GM19467 (cell line): ENCODE measurements around the gene ERCC1.
"Not testable (repeated sequence)": the region's sequence is repeated elsewhere in the genome, so short reads cannot be mapped to it uniquely, and the experiment has no call there.

ENCODE experiments used
- ATAC-seq: cut with Tn5 transposase; IDR thresholded peaks from one replicate; pipeline ENCODE4 v1.9.1; 2021; ENCODE audit warnings: mild to moderate bottlenecking, moderate library complexity; ENCODE audit not compliant: unreplicated experiment

ERCC1 gene

DNA sequence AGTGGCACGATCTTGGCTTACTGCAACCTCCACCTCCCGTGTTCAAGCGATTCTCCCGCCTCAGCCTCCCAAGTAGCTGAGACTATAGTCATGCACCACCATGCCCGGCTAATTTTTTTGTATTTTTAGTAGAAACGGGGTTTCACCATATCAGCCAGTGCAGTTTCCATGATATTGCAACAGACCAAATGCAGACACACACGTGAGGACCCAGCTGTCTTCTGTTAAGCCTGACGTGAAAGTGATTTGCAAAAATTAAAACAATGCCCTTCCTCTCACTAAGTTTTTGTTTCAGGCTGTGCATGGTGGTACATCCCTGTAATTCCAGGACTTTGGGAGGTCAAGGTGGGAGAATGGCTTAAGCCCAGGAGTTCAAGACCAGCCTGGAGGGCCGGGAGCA, 7.3 kb upstream of the ERCC1 start:
- not testable (repeated sequence) for ATAC-seq

DNA sequence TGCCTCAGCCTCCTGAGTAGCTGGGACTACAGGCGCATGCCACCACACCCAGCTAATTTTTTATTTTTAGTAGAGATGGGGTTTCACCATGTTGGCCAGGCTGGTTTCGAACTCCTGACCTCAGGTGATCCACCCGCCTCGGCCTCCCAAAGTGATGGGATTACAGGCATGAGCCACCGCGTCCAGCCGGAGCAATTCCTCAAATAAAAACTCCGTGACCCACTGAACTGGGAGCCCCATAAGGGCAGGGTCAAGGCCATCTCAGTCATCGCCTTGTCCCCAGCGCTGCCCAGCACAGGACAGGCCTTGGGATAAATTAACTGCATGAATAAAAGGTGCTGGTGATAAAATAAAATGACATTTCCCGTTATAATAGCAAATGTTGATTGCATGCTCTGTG, 6.2 kb upstream of the ERCC1 start:
- ATAC-seq, result not testable (repeated sequence)

DNA sequence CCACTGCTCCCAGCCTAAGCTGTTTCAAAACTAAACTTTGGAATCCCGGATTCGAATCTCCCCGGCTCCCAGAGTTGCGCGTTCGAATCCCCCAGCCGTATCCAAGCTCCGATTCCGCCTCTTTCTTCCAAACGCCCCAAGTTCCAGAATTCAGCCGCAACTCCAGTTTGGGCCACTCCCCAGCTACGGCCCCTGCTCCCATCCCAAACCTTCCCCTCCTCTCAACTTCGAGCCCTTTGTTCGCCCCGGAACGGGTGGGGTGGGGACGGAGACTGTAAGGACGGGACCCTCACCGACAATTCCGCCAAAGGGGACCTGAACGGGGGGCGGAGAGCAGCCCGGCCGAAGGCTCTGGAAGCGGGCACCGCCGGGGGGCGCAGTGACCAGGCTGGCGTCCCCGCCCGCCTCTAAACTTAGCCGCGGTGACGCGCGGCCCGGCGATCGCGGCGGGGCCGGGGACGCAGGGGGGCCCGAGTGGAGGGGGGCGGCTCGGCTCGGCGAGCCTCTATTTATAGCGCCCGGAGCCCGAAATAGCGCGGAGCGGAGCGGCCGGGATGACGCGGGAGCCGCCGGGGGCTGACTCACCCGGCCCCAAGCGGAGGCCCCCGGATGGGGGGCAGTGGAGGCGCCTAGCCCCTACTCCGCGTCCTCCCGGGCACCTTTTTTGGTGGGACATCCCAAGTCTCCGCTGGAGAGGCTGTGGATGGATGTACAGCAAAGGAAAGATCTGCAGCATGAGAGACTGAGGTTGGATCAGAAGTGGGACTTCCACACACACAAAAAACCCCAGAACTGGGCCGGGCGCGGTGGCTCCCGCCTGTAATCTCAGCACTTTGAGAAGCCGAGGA, 4.9 kb upstream of the ERCC1 start:
- no peak for ATAC-seq

DNA sequence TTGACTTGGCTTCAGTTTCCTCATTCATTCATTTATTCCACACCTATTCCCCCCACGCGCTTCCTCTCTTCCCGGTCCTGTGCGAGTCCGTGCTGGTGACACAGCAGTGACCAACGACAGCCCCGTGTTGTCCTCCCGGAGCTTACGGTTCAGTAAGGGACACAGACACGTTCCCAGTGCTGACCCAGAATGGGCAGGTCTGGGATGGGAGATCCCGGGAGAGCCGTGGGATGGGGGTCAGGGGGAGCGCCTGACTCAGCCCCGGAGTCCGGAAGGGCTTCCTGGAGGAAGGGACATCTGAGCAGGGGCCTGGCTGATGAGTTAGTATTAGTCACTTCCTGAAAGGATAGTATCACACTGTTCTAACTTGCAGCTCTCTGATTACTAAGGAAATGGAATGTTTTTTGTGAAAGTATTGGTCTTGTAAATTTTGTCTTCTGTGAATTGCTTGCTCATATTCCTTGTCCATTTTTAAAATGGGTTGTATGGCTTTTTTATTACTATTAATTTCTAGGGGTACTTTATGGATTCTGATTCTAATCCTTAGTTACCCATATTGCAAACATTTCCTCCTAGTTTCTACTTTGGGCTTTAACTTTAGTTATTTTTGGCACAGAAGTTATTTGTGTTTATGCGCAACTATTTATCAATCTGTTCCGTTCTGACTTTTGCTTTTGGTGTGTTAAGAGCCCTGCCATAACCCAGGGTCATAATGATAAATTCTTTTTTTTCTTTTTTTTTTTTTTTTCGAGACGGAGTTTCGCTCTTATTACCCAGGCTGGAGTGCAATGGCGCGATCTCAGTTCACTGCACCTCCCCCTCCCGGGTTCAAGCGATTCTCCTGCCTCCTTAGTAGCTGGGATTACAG, 708 bp upstream of the ERCC1 start:
- no peak for ATAC-seq

DNA sequence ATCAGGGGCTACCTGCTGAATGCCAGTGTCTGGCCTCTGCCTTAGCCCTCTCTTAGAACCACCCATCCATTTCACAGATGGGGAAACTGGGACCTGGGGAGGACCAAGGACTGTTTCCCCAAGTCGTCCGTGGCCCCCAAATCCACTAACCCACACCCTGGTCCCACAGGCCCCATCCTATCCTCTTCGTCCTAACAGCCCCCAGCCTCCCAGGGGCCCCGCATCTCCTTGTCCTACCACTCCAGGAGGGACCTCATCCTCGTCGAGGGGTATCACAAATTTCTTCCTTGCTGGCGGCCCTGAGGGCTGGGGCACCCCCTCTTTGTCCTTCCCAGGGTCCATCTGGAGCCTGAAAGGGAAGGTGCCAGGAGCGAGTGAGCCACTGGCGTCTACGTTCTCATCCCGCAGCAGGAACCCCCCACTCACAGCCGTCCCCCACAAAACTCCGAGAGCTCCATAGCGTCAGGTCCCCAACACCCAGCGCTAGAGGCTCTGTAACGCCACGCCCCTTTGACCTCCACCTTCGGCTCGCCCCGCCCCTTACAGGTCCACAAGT, 606 bp downstream of the ERCC1 start:
- ATAC-seq, result no peak

DNA sequence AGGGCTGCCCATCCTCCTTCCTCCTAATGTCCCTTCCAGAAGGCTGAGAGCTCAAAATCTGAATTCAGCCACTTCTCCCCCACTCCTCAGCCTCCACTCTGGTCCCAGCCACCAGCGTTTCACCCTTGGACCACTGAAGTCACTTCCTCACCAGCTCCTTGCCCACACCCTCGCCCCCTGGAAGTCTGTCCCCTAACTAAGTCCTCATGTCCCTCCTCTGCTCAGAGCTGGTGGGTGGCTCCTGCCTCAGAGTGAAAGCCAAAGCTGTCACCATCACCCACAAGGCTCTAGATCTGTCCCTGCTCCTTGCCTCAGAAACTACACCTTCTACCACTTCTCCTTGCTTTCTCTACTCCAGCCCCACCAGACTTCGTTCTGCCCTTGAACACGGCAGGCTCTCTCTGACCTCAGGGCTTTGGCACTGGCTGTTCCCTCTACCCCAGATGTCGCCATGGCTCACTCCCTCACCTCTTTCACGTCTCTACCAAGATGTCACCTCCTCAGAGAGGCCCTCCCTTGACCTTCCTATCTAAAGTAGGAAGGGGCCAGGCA, 1.7 kb downstream of the ERCC1 start:
- no peak for ATAC-seq

DNA sequence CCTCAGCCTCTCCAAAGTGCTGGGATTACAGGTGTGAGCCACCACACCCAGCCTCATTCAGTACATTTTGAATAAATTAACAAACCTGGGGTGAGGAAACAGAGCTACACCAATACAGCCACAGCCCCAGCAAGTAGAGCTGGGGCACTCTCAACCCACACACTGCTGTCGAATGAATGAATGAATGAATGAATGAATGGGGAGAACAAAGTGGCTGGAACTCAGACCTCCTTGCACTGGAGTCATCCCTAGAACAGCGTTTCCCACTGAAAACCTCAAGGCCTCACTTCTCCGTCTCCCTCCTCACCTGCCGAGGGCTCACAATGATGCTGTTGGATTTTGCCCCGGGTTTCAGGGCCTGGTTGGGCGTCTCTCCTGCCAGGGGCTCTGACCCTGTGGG, 2.8 kb downstream of the ERCC1 start:
- no peak for ATAC-seq

DNA sequence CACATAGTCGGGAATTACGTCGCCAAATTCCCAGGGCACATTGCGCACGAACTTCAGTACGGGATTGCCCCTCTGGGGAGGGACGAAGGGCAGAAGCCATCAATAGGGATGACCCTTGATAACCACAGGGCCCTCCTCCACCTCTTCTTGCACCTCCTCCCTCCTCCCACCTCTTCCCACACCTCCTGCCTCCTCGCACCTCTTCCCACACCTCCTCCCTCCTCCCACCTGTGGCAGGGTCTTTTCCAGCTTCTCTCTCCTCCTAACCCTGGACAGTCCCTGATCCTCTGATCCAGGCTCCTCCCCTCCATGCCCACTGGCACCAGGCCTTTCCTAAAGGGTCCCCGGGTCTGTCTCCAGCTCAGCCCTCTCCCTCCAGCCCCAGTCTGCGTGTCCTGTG, 3.4 kb downstream of the ERCC1 start:
- no peak for ATAC-seq

DNA sequence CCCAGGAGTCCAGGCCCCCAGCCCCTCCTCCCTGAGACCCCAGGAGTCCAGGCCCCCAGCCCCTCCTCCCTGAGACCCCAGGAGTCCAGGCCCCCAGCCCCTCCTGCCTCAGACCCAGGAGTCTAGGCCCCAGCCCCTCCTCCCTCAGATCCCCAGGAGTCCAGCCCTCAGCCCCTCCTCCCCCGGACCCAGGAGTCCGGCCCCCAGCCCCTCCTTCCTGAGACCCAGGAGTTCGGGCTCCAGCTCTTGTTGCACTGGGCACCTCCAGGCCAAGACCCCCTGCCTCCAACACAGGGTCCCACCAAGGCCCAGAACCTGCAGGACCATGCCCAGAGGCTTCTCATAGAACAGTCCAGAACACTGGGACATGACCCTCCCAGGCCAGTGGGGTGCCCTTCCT, 3.8 kb downstream of the ERCC1 start:
- ATAC-seq, result no peak

DNA sequence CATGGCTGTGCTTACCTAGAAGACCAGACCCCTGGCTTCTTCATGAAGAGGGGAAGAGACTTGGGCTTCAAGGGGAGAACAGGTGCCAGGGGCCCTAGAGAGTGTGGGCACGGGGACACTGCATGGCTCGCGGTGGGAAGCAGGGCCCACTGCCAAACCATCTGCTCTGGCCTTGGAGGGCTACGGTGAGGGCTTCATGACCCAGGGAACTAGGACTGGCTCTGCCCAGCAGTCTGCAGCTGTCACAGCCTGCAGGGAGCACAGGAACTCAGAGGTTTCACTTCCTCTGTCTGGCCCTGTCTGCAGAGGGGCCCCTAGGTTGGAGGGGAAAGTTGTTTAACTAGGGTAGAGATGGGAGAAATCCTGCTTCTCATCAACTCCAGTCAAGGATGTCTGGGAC, 4.3 kb downstream of the ERCC1 start:
- ATAC-seq, result no peak

DNA sequence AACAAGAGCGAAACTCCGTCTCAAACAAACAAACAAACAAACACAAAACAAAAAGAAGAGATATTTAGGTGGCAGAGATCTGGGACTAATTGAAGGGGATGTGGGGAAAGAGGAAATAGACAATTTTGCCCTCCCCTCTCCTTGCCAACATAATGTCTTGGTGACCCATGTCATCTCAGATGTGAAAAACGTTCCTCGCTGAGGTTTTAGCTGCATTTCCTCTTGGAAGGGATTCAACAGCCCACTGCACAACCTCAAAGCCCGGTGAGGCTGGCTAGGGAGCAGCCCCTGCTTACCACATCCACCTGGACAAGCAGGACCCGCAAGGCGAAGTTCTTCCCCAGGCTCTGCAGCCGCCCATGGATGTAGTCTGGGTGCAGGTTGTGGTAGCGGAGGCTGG, 4.9 kb downstream of the ERCC1 start:
- ATAC-seq, result no peak

DNA sequence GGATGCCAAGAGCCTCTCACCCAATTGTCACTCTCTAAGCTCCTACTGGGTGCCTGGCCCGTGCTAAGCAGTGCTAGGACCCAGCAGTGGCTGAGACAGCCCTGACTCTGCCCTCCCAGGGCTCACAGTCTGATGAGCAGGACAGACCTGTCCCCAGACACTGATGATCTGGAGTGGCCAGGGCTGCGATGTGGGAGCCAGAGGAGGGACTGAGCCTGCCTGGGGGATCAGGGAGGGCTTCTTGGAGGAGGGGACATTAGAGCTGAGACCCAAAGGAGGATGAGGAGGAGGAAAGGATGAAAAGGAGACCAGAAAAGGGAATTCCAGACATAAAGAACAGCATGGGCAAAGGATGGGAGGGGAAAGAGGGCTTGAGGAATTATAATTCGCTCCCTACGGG, 6.6 kb downstream of the ERCC1 start:
- no peak for ATAC-seq

DNA sequence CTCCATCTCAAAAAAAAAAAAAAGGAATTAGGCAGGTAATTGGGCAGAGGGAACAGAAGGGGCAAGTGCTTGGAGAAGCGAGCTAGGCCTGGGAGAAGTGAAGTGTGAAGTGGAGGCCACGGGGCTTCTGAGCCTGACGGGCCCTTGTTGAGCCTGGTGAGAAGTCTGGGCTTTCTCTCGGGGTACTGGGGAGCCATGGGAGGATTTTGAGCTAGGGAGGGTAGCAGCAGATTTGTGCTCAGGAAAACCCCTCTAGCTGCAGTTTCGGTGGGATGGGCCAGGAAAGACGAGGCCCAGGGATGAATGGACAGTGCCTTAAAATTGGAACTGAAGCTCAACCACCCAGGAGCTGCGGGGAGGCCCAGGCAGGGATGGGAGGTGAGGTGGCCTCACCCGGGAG, 9.2 kb downstream of the ERCC1 start:
- ATAC-seq, result no peak

DNA sequence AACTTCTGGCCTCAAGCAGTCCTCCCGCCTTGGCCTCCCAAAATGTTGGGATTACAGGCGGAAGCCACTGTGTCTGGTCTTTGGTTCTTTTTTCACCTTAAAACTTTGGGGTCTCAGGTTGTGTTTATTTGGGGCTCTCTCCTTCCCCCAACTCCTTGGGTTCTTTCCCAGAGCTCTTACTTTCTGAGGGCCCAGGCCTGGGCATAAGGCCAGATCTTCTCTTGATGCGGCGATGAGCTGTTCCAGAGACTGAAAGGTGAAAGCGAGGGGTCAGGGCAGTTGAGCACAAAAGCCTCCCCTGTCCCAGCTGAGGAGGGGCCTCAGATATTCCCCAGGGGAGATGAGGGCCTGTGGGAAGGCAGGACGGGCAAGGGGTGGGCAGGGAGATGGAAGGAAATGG, 10.2 kb downstream of the ERCC1 start:
- ATAC-seq, result no peak

DNA sequence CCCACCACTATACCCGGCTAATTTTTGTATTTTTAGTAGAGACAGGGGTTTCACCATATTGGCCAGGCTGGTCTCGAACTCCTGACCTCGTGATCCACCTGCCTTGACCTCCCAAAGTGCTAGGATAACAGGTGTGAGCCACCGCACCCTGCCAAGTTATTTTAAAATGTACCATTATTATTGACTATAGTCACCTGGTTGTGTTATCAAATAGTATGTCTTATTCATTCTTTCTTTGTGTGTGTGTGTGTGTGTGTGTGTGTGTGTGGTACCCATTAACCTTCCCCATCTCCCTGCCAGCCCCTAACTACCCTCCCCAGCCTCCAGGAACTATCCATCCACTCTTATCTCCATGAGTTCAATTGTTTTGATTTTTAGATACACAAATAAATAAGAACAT, 13.4 kb downstream of the ERCC1 start:
- not testable (repeated sequence) for ATAC-seq

DNA sequence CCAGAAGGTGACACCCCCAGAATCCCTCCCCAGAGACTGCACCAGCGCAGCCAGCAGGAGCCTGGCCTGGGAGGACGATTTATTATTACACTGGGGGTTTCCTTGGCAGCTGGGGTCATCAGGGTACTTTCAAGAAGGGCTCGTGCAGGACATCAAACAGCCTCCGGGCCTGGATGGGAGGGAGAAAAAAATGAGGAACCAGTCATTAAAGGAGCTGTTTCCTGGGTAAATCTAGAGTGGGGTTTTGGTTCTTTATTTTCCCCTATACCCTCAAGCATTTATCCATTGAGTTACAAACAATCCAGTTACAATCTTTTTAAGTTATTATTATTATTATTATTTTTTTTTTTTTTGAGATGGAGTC, 14.2 kb downstream of the ERCC1 start:
- ATAC-seq, result no peak

DNA sequence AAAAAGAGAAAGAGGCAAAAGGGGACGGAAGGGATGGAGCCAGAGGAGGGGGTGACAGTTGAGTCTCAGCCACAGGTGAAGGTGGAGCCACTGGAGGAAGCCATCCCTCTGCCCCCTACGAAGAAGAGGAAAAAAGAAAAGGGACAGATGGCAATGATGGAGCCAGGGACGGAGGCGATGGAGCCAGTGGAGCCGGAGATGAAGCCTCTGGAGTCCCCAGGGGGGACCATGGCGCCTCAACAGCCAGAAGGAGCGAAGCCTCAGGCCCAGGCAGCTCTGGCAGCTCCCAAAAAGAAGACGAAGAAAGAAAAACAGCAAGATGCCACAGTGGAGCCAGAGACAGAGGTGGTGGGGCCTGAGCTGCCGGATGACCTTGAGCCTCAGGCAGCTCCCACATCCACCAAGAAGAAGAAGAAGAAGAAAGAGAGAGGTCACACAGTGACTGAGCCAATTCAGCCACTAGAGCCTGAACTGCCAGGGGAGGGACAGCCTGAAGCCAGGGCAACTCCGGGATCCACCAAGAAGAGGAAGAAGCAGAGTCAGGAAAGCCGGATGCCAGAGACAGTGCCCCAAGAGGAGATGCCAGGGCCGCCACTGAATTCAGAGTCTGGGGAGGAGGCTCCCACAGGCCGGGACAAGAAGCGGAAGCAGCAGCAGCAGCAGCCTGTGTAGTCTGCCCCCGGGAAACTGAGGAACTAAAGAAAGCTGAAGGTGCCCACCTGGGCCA, 14.7 kb downstream of the ERCC1 start:
- ATAC-seq, result no peak

DNA sequence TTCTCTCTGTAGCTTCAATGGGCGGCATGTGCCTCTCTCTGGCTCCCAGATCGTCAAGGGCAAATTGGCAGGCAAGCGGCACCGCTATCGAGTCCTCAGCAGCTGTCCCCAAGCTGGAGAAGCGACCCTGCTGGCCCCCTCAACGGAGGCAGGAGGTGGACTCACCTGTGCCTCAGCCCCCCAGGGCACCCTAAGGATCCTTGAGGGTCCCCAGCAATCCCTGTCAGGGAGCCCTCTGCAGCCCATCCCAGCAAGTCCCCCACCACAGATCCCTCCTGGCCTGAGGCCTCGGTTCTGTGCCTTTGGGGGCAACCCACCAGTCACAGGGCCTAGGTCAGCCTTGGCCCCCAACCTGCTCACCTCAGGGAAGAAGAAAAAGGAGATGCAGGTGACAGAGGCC, 15.6 kb downstream of the ERCC1 start:
- ATAC-seq, result no peak

DNA sequence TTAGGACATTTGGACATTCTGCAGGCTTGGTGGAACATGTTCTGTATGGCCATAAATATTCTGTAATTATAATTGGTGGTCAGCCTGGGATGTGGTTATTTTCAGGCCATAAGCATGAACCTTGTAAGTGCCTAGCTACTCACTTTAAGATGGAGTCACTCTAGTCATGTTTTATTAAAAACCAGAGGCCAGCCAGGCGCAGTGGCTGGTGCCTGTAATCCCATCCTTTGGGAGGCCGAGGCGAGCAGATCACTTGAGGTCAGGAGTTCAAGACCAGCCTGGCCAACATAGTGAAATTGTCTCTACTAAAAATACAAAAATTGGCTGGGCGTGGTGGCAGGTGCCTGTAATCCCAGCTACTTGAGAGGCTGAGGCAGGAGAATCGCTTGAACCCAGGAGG, 16.1 kb downstream of the ERCC1 start:
- ATAC-seq, result not testable (repeated sequence)

DNA sequence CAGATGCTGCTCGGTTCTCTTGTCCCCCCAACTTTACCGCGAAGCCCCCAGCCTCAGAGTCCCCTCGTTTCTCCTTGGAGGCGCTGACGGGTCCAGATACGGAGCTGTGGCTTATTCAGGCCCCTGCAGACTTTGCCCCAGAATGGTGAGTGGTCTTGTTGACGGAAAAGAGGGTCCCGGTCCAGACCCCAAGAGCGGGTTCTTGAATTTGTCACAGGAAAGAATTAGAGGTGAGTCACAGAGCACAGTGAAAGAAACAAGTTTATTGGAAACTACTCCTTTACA, 16.7 kb downstream of the ERCC1 start:
- ATAC-seq, result no peak
